SK-N-DZ (cell line): ENCODE measurements around the gene DAAM2.

Experiments
- DNase-seq: peaks from one replicate; pipeline ENCODE4 v3.0.0-alpha.2; 2015; ENCODE audit warnings: low spot score

DAAM2 gene

DNA sequence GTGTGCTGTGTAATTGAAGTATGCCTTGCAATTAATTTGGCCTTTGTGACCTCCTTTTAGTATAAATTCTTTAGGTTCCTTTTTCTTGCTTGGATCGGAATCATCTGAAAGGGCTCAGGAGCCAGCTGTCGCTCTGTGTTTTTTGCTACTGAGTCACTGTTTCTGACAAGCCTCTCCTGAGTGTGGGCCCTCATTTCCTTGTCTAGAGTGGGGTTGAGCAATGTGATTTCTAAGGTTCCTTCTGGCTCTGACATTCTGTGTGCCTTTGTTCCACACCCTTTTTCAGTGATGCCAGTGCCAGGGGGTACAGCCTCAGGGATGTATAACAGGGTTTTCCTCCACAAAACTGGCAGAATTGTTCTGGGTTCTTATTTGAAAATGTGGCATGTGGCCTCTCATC is 26.5 kb downstream of the DAAM2 start:
- DNase-seq = no peak

DNA sequence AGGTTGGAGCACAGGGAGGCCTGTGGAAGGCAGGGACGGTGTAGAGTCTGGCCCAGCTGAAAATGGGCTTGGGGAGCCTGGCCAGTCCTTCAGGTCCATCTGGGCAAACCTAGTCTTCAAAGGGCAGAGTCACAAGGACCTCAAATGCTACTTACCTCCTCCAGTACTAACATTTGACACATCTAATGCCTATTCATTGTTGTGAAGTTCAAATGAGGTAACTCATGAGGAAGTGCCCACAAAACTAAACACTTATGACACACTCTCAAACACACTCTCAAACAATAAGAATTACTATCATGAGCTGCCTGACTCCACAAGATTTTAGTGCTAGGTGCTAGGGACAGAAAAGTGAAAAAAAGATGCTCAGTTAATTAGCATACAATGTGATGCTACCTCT is 27.1 kb downstream of the DAAM2 start:
- no peak for DNase-seq

DNA sequence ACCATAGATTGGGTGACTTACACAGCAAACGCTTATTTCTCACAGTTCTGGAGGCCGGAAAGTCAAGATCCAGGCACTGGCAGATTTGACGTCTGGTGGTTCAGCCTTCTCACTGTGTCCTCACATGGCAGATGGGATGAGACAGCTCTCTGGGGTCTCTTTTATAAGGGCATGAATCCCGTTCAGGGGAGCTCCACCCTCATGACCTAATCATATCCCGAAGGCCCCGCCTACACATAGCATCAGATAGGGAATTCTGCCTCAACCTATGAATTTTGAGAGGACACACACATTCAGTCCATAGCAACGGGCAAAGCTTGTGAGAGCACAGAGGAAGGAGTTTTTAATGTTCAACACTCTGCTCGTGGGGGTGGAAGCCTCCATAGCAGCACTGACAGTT is 27.5 kb downstream of the DAAM2 start:
- no peak for DNase-seq

DNA sequence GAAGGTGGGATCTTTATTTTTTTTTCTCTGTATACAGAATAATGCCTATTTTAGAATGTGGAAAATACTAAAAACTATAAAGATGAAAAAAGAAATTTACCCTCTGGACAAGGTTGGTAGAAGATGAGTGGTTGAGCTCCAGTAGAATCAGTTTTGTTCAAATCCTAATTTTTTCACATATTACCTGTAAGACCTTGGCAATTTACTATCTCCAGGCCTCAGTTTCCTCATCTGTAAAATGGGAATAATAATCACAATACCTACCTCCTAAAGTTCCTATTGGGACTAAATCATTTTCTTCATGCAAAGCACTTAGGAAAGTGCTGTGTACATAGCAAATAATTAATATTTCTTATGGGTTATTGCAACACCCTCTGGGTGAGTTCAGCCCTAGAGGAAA is 28.4 kb downstream of the DAAM2 start:
- no peak for DNase-seq

DNA sequence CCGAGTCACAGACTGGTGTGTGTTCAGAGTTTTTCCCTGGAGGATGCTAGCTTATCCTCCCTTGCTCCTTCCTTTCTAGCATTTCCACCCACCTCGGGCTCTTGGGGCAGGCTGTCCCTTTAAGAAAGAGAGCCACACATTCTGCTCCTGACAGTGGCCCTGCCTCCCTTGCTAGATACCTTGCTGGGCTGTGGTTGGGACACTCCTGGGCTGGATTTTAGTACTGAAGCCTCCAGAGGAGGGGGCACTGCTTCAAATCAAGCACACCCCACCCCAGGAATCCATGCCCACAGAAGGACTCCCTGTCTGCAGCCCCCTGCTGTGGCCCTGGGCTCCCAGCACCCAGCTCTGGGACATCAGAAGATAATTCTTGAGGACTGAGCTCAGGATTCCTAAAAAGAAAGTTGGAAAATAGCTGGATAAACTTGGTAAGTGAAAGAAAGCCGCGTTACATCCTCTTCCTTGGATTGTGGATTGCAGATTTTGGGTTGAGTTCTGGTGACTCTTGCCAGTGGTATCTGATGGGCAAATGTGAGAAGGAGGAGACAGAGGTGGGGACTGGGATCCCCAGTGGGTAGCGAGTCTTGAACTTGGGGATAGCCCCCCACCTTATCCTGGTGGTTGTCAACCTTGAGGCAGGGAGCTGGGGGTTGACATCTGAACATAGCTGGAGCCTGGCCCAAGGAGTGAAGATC is 29.0 kb downstream of the DAAM2 start:
- DNase-seq = no peak

DNA sequence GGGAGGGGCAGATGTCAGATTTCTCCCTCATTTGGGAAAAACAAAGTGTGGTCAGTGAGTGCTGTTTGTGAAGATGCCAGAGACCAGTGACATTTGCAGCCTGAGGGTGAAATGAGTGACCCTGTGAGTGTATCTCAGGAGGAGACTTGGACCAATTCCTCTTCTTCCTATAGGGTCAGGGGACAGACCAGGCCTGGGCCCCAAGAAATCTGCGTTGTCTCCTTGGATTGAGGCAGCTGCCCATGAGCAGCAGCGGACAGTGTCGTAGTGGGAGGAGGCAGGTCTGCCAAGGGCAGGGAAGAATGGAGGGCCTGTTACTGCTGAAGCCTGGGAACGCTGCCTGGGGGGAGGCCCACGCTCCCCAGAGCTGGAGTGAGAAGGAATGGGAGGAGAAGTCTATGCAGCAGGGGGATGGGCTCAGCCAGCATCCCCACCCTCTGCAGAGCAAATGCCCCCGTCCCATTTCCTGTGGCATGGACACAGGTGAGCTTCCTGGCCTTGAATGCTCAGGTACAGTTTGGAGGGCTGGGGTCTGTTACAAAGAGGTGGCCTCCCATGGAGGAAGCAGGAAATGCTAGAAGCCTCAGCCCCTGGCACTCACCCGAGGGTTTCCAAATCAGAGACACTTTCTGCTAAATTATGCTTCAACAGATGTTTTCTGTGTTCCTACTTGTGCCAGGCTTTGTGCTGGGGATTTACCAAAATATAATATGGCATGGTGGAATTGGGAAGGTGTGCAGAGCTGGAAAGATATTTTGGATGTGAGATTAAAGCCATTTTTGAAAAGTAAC is 29.8 kb downstream of the DAAM2 start:
- no peak for DNase-seq

DNA sequence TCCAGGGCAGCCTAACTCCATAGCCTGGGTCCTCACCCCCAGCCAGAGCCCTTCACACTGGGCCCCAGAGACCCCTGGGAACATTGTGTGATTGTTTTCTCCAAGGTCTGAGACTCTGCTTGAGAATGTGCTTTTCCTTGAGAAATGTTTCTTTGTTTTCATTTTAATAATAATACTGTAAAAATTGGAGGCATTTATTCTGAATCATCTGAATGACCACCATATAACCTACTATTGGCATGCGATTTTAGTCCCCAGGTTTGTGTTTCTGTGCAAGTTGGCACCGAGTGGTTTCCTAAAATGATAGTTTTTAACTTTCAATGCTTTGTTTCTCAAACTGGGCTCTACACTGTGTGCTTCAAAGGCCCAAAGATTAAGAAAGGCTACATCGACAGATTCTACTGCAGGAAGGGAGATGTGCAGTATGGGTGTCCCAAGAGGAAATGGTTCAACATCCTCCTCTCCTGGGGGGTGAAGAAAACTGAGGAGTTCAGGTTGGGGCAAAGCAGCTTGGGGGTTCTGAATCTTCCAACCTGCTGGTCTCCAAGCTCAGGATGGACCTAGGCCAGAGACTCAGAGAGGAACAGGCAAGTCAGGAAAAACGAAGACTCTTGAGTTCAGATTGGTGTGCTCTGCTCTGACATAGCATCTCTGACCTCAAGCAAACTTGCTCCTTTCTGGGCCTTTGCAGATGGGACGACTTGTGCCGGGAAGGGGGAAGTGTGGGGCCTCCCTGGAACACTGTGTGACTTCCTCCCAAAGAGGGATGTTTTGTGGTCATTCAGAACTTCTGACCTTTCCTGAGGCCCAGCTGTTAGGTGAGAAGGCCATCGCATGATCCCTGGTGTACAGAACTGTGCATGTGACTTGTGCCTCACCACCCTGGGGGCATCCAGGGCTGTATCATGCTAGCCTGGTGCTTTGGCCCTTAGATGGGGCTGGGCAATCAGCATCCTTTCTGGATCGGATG is 31.0 kb downstream of the DAAM2 start:
- no peak for DNase-seq

DNA sequence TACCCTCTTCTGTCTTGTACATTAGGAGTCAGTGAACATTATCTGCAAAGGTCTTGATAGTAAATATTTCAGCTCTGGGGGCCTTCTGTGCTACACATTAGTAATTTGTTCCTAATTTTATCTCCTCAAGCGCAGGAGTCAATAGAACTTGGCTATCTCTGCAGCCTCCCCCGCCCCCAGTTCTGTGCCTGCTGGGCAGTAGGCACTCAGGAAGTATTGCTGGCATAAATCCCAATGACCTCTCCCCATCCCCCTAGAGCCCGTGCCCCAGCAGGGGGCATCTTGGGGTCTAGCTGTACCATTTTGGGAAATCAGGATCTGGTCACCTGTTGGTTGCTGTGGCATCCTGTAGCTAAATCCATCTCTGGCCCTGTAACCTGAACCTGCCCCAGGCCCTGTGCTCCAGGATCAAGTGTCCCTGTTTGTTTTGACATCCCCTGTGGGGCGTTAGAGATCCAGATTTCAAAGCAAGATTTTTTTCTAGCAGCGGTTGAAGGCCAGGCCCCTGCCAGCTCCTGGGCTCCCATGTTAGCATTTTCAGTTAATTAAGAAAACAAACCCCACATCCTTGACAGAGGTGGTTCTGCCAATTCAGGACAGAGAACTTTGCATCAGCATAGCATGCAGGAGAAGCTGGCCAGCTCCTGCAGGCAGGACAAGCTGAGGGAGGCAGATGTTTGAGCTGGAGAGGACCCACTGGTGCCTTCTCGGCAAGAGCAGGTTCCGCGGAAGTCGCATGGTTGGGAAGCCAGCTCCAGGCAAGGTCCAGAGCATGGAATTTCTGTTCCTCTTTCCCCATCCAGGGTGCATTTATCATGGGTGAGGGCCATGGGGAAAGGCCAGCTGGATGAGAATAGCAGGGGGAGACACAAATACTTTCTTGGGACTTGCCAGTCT is 32.1 kb downstream of the DAAM2 start:
- DNase-seq = no peak

DNA sequence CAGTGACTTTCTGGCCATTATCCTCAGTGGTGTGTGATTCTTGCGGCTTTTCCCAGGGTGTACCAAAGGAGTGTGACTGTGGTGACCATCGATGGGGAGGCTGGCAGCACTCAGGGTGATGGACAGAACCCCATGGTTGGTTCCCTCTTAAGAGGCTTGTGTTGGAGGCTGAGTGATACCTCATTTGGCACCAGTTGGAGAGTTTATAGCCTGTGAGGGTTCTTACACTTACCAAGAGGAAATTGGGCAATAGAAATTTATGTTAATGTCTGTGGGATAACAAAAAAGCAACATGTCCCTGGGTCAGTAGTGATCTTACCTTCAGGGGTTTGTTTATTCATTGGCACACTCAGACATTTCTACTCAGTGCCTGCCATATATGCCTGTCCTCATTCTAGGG is 37.2 kb downstream of the DAAM2 start:
- no peak for DNase-seq

DNA sequence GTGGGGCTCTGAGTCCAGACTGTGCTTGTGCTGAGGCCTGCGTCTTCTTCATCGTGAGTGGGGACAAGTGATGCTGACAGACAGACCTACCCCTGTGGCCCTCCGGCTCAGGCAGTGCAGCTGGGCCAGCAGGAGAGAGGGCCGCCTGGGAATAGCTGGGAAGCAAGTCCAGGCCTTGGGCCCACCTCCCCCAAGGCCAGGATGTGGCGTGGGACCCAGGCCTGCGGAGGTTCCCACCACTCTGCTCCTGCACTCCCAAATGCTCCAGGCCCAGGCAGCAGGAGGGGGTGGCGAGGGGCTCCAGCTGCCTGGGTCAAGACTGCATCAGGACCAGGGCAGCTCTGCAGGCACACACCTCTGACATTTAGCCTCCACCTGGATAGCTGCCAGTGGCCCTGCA is 38.3 kb downstream of the DAAM2 start:
- DNase-seq = no peak

DNA sequence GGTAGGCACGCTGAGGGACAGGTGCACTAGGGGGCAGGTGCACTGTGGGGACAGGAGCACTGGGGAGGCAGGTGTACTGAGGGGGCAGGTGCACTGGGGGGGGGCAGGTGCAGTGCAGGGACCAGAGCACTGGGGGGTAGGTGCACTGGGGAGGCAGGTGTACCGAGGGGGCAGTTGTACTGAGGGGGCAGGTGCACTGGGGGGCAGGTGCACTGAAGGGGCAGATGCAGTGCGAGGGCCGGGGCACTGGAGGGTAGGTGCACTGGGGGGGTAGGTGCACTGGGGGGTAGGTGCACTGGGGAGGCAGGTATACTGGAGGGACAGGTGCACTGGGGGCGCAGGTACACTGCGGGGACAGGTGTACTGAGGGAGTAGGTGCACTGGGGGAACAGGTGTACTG is 39.5 kb downstream of the DAAM2 start:
- no peak for DNase-seq

DNA sequence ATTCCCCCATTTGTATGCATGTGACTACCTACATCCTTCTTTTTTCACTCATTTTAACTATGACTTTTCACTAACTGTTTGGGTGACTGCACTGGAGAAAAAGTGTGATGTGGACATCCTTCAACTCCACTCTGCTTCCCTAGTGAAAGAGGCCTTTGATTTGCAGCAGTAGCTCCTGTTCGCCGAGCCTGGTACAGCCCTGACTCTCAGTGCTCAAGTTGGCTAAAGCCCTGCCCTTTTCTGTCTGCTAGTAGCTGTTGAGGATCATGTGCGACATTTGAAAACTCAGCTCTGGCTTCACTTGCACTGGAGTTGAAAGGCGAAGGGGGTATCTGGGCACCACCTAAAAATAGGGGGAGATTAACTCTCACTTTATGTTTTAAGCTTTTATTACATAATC is 42.1 kb downstream of the DAAM2 start:
- DNase-seq = no peak

DNA sequence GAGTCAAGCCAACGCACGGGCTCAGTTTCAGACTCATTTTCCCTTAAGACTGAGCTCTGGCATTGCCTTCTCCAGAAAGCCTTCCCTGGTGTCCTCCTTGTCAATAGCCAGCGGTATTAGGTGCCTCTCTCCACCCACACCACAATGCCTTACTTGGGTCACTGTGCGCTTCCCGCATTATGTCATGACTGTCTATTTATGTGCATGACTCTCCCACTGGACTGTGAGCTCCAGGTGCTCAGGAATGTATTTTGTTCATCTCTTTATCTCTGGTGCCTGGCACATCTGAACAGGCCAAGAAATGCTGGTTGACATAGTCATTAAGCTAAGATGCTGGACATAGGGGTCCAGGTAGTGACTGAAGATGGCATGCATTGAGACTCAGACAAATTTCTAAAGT is 42.7 kb downstream of the DAAM2 start:
- DNase-seq = no peak

DNA sequence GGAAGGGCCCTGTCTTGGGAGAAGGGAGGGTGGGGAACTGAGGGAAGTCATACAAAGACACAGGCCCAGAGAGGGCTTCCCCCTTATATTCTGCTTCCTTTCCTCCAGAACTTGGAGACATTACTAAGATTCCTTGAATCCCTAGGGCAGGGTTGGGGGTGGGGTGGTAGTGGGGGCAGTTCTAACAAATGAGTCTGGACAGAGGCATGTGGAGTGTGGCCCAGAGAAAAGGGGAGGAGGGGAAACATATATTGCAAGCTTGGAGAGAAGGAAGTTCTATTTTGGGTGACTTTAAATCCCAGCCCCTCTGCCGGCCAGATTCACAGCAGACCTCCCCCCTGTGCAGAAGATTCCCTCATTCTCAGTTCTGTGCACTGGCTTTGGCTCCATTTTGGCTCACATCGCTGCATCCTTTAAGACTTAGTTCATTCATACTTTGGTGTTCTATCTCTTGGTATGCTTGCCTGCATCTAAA is 43.7 kb downstream of the DAAM2 start:
- DNase-seq = no peak

DNA sequence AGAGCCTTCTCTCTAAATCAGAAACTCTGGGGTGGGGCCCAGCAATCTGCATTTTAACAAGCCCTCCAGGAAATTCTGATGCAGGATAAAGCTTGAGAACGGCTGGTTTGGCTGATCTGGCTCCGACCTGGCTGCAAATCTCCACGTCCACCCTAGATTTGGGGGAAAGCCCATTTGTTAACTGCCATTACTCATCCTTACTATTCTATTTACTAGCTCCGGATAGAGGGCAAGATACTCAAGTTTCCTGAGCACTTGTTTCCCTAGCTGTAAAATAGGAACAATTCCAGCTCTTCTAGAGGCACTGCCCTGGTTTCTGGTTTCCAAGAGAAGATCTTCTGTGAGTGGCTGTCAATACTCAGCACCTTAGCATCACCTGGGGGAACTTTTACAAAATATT is 44.4 kb downstream of the DAAM2 start:
- DNase-seq = no peak

DNA sequence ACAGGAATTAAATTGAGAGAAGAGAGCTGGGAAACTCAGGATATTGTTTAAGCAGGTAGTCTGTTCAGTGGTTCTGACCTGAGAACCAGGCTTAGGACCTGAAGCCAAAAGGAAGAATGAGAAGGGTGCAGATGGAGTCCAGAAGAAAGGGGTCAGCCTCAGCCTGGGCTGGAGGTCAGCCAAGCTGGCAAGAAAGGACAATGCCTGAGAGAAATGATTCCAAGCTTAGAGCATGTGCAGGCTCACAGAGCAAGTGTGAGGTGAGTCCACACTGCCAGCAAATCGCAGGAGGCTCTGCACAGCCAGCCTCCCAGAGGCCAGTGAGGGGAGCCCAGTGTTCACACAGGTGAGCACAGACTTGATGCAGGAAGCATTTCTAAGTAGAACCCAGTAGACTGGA is 47.3 kb downstream of the DAAM2 start:
- DNase-seq = no peak

DNA sequence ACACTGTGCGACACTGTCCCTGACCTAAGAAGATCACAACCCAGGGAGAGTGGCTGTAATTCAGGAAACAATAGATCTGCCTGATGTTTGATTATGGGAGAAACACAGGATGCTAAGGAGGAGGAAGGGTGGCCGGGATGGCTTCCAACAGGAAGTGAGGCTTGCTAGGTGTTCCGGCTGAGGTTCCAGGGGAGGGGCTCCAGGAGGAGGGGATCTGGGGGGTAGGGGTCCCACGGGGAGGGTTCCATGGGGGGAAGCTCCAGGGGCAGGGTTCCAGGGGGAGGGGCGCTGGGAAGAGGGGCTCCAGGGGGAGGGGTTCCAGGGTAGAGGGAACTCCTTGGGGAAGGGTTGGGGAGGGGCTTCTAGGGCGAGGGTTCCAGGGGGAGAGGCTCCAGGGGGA is 48.6 kb downstream of the DAAM2 start:
- no peak for DNase-seq

DNA sequence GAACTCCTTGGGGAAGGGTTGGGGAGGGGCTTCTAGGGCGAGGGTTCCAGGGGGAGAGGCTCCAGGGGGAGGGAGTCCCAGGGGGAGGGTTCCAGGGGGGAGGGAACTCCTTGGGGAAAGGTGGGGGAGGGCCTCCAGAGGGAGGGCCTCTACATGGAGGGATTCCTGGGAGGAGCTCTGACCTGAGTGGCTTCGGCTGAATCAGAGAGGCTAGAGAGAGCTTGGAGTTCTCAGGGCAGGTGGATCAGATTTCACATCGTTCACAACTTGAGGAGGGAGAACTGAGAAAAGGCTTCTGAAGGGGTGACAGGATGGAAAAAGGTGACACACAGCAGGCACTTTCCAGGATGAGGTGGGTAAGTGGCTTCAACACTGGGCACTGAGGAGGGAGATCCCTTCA is 49.1 kb downstream of the DAAM2 start:
- DNase-seq = no peak

DNA sequence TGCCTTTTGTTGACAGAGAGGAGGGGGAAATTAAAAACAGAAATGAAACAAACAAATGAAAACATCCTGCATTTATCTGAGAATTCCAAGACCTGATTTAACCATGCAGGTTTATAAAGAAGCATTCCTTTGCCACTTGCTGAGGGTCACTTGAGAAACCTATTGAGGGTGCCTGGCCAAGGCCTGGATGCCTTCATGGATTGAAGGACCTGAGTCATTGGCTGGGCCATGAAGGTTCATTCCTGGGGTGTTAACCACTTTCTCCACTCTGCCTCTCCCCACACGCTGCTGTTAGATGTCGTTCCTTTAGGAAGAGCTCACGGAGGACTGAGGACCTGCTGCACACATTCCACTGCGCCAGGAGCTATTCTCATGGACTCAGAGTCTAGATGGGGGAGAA is 49.7 kb downstream of the DAAM2 start:
- no peak for DNase-seq

DNA sequence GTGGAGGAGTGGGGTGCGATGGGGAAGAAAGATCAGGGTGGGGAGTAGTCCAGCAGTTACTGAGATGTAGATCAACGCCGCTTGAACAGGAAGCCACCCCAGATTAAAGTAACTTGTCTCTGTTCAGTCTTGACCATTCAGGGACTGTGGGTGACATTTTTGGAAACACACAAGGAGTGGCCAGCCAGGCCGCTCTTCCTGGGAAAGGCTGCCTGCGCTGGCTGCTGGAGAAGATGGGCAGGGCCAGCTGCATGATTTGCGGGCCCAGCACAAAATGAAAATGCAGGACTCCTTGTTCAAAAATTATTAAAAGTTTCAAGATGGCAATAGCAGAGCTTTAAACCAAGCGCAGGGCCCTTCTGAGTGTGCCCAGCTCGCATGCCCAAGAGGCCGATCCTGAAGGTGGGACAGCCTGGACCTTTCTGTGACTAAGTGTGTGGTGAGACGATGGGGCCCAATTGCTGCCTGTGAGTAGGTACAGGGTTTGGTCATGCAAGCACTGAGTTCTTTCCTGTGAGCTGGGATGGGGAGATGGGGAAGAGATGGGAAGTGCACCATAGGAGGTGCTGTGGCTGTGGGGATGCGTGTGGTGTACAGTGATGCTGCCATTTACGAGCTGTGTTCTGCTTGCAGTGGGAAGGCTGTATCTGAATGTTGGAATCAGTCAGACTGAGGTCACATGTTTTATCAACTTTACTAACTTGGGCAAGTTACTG is 51.3 kb downstream of the DAAM2 start:
- no peak for DNase-seq
